Measurements from ENCODE around the gene TOMM34. TPM values are rescaled to one million over a fixed set of nuclear protein-coding genes. Genes with fewer than 3 reads are reported as not detected.

Gene TOMM34
- polyA plus RNA-seq, 1 of the 3 experiments (the other 2 are of a cell fraction), result 40.5 TPM

- TF ChIP-seq GABPA (IDR thresholded peaks at IDR 0.05; ENCODE audit: low read depth) (no peak), NRF1 (IDR thresholded peaks at IDR 0.05; ENCODE audit: low read depth, low read length) (no peak), MEF2A (IDR thresholded peaks at IDR 0.05; ENCODE audit: borderline replicate concordance, low read depth) (no peak), TEAD4 (IDR thresholded peaks at IDR 0.05; ENCODE audit: borderline replicate concordance, insufficient read depth) (no peak)
Observed at GRCh38 chr20:44970243-44970757, 10.1 kb upstream of the TOMM34 start (continued).

GRCh38 chr20:44969300-44969894 lies 9.2 kb upstream of the TOMM34 start:
- peak overlapping the region in 1 of 2 experiments; percentile 17; a peak in 1 of 4 replicates for H3K4me3 ChIP-seq (ENCODE audit: low read depth in 2 of 2, low read length in 1 of 2)
- peaks cover 54% of the 10 kb centered on the region for H3K79me2 ChIP-seq (ENCODE audit: insufficient read depth)
- no peaks in the 10 kb centered on the region for H3K9me3 ChIP-seq
- H3F3A ChIP-seq (replicated peaks; ENCODE audit: insufficient read depth), result no peaks in the 10 kb centered on the region
- peaks cover 17 to 20% of the 10 kb centered on the region in 2 experiments; a peak in 3 of 4 replicates for H3K4me1 ChIP-seq (ENCODE audit: control insufficient read depth in 1 of 2, insufficient read depth in 2 of 2, low read depth in 1 of 2, low read length in 1 of 2)
- TF ChIP-seq EP300 (IDR thresholded peaks at IDR 0.05; ENCODE audit: borderline replicate concordance in 1 of 2, low read depth in 1 of 2, low read length in 1 of 2) (no peak), TAF1 (IDR thresholded peaks at IDR 0.05; ENCODE audit: borderline replicate concordance, low read depth, low read length) (no peak), NRF1 (IDR thresholded peaks at IDR 0.05; ENCODE audit: low read depth, low read length) (no peak), PBX3 (IDR thresholded peaks at IDR 0.05) (no peak), ZBTB33 (IDR thresholded peaks at IDR 0.05; ENCODE audit: borderline replicate concordance, low read depth) (no peak), REST (IDR thresholded peaks at IDR 0.05; ENCODE audit: low read depth, low read length) (no peak), SIN3A (IDR thresholded peaks at IDR 0.05; ENCODE audit: borderline replicate concordance, low read depth, low read length) (no peak), FOXJ3 (CRISPR knock-in tag; IDR thresholded peaks at IDR 0.05) (no peak), RAD21 (IDR thresholded peaks at IDR 0.05; ENCODE audit: low read length) (no peak), FOSL2 (IDR thresholded peaks at IDR 0.05; ENCODE audit: borderline replicate concordance, low read depth) (no peak), JUND (IDR thresholded peaks at IDR 0.05) (no peak)
- TF ChIP-seq, protein P1, sequence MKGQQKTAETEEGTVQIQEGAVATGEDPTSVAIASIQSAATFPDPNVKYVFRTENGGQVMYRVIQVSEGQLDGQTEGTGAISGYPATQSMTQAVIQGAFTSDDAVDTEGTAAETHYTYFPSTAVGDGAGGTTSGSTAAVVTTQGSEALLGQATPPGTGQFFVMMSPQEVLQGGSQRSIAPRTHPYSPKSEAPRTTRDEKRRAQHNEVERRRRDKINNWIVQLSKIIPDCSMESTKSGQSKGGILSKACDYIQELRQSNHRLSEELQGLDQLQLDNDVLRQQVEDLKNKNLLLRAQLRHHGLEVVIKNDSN (IDR thresholded peaks at IDR 0.05; ENCODE audit: borderline replicate concordance, low read depth), result no peak
- no peak overlapping the region for H2AFZ ChIP-seq (ENCODE audit: low read depth)
- peaks cover 15 to 25% of the 10 kb centered on the region in 2 experiments for H3K36me3 ChIP-seq (replicated peaks in 1 of 2; ENCODE audit: control insufficient read depth in 1 of 2, insufficient read depth in 2 of 2, low read length in 1 of 2)
- H3K4me2 ChIP-seq, result peak overlapping the region; percentile 84
- H3K9me2 ChIP-seq, result no peaks in the 10 kb centered on the region
- H3K27me3 ChIP-seq (ENCODE audit: insufficient read depth), result no peaks in the 10 kb centered on the region
- POLR2A ChIA-PET, result no interaction called here
- no peak overlapping the region for H3K9ac ChIP-seq
- 0 out of 4 replicates have a peak overlapping the region, but pooled peaks of 1 of the 2 experiments have one; percentile 5 for H3K27ac ChIP-seq (ENCODE audit: low read depth in 2 of 2, low read length in 1 of 2)
- CTCF ChIA-PET, result no interaction called here
- peaks cover 14% of the 10 kb centered on the region; the same call in 1 of the 2 replicates for H4K20me1 ChIP-seq (ENCODE audit: insufficient read depth)
- peak; percentile 9 for DNase-seq
- whole genome bisulfite sequencing (ENCODE audit: low lambda C conversion rate), result 51% methylated on average over 3 of the region's 3 CpGs

All from SK-N-SH (cell line).